Stromal cell of bone marrow (primary cell): ENCODE results near the gene EFCAB7.
"Not testable (repeated sequence)": the region's sequence is repeated elsewhere in the genome, so short reads cannot be mapped to it uniquely, and the experiment has no call there.

Source experiments
- DNase-seq: peaks from one replicate; pipeline ENCODE4 v3.0.0-alpha.2; 2012; ENCODE audit warnings: low read depth

EFCAB7 gene

GRCh38 chr1:63555480-63555879, 32.2 kb downstream of the EFCAB7 start:
- DNase-seq = no peak

- DNase-seq = peak; percentile 25
Observed at GRCh38 chr1:63557365-63557987, 34.2 kb downstream of the EFCAB7 start.

- DNase-seq = no peak
Observed at GRCh38 chr1:63559357-63559756, 36.0 kb downstream of the EFCAB7 start.

- no peak for DNase-seq
Observed at GRCh38 chr1:63563745-63564144, 40.4 kb downstream of the EFCAB7 start.

- DNase-seq = no peak
Observed at GRCh38 chr1:63569068-63569467, 45.7 kb downstream of the EFCAB7 start.

- DNase-seq = no peak
Observed at GRCh38 chr1:63569640-63570316, 46.5 kb downstream of the EFCAB7 start.

- not testable (repeated sequence) for DNase-seq
Observed at GRCh38 chr1:63572686-63573085, 49.4 kb downstream of the EFCAB7 start.

- DNase-seq = not testable (repeated sequence)
Observed at GRCh38 chr1:63574203-63574796, 51.0 kb downstream of the EFCAB7 start.

- DNase-seq = no peak
Observed at GRCh38 chr1:63575340-63575826, 52.1 kb downstream of the EFCAB7 start.

GRCh38 chr1:63586326-63586725, 63.0 kb downstream of the EFCAB7 start:
- DNase-seq = not testable (repeated sequence)

GRCh38 chr1:63590166-63590560, 66.8 kb downstream of the EFCAB7 start:
- DNase-seq = no peak

GRCh38 chr1:63592536-63593302, 69.4 kb downstream of the EFCAB7 start:
- no peak for DNase-seq

GRCh38 chr1:63593303-63593885, 70.1 kb downstream of the EFCAB7 start, which contains the start of gene PGM1:
TSS of gene PGM1 (plus strand) at chr1:63593411. CDS start at chr1:63593489, 78 bp downstream.
- DNase-seq = peak; percentile 68

GRCh38 chr1:63593886-63594605, 70.7 kb downstream of the EFCAB7 start:
- DNase-seq = no peak

- DNase-seq = no peak
Observed at GRCh38 chr1:63595435-63595834, 72.1 kb downstream of the EFCAB7 start.

GRCh38 chr1:63599799-63600198, 76.5 kb downstream of the EFCAB7 start:
- DNase-seq = no peak

GRCh38 chr1:63600248-63600647, 76.9 kb downstream of the EFCAB7 start:
- DNase-seq = no peak

GRCh38 chr1:63601061-63601460, 77.7 kb downstream of the EFCAB7 start:
- DNase-seq = no peak

GRCh38 chr1:63601463-63601862, 78.1 kb downstream of the EFCAB7 start:
- no peak for DNase-seq

- no peak for DNase-seq
Observed at GRCh38 chr1:63601912-63602311, 78.6 kb downstream of the EFCAB7 start.

- DNase-seq = no peak
Observed at GRCh38 chr1:63602629-63603028, 79.3 kb downstream of the EFCAB7 start.
